ENCODE data around the gene IGFBPL1. TPM values are rescaled to one million over a fixed set of nuclear protein-coding genes. Genes with fewer than 3 reads are reported as not detected.

Gene IGFBPL1
- total and polyA plus RNA-seq, 2 of the 13 experiments (the other 11 are each of a cell fraction or from before 2014, with no cell fraction given), result 0.24 TPM; not detected in 1

DNA sequence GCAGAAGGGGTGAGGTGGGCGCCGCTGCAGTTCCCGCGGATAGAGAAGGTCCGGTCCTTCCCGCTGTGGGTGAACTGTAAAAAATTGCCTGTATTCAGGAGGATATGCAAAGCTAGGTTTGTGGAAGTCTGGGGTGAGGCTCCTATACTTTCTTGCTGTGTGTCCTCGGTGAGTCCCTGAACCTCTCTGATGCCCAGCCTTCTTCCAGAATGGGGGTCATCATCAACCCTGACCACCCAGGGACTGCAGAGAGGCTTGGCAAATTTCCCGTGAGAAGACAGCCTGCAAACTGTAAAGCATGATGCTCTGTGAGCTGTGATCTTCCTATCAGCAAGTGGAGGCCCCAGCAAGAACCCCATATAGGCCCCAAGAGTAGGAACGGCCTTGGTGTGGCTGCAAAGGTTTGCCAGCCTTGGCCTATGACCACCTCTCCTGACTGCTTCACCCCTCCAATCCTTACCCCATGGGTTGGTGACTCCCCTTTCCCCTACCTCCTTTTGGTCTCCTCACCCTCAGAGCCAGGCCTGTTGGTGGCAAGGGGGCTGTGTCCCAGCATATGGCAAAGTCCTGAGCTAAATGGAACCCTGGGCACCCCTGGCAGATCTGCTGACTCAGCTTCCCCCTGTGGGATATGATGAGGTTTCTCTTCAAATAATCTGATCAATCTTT is 31.0 kb downstream of the IGFBPL1 start (continued):
- TF ChIP-seq ZNF672 (CRISPR knock-in tag; IDR thresholded peaks at IDR 0.05) (no peak), RBFOX2 (IDR thresholded peaks at IDR 0.05; ENCODE audit: low read depth, low read length) (no peak), SRSF4 (IDR thresholded peaks at IDR 0.05; ENCODE audit: low read depth, low read length, poor library complexity, severe bottlenecking) (no peak), TRIM24 (CRISPR knock-in tag; IDR thresholded peaks at IDR 0.05) (no peak), GMEB2 (CRISPR knock-in tag; IDR thresholded peaks at IDR 0.05; ENCODE audit: low read depth) (no peak), MEF2D (CRISPR knock-in tag; IDR thresholded peaks at IDR 0.05) (0 out of 2 replicates have a peak, but pooled peaks have one; percentile 11), ZC3H13 (CRISPR knock-in tag; IDR thresholded peaks at IDR 0.05) (peak; percentile 39; the same call in 1 of the 2 replicates), ZNF513 (CRISPR knock-in tag; conservative IDR thresholded peaks at IDR 0.05) (no peak), EHMT2 (IDR thresholded peaks at IDR 0.05; ENCODE audit: borderline replicate concordance, low read depth, low read length) (no peak)
- TF ChIP-seq, protein P1, sequence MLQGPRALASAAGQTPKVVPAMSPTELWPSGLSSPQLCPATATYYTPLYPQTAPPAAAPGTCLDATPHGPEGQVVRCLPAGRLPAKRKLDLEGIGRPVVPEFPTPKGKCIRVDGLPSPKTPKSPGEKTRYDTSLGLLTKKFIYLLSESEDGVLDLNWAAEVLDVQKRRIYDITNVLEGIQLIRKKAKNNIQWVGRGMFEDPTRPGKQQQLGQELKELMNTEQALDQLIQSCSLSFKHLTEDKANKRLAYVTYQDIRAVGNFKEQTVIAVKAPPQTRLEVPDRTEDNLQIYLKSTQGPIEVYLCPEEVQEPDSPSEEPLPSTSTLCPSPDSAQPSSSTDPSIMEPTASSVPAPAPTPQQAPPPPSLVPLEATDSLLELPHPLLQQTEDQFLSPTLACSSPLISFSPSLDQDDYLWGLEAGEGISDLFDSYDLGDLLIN (CRISPR knock-in tag; IDR thresholded peaks at IDR 0.05; ENCODE audit: borderline replicate concordance), result no peak
- TF ChIP-seq, protein P2, sequence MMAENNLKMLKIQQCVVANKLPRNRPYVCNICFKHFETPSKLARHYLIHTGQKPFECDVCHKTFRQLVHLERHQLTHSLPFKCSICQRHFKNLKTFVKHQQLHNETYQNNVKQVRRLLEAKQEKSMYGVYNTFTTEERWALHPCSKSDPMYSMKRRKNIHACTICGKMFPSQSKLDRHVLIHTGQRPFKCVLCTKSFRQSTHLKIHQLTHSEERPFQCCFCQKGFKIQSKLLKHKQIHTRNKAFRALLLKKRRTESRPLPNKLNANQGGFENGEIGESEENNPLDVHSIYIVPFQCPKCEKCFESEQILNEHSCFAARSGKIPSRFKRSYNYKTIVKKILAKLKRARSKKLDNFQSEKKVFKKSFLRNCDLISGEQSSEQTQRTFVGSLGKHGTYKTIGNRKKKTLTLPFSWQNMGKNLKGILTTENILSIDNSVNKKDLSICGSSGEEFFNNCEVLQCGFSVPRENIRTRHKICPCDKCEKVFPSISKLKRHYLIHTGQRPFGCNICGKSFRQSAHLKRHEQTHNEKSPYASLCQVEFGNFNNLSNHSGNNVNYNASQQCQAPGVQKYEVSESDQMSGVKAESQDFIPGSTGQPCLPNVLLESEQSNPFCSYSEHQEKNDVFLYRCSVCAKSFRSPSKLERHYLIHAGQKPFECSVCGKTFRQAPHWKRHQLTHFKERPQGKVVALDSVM (CRISPR knock-in tag; IDR thresholded peaks at IDR 0.05), result no peak; the same call in 1 of the 2 replicates
- TF ChIP-seq, protein P3, sequence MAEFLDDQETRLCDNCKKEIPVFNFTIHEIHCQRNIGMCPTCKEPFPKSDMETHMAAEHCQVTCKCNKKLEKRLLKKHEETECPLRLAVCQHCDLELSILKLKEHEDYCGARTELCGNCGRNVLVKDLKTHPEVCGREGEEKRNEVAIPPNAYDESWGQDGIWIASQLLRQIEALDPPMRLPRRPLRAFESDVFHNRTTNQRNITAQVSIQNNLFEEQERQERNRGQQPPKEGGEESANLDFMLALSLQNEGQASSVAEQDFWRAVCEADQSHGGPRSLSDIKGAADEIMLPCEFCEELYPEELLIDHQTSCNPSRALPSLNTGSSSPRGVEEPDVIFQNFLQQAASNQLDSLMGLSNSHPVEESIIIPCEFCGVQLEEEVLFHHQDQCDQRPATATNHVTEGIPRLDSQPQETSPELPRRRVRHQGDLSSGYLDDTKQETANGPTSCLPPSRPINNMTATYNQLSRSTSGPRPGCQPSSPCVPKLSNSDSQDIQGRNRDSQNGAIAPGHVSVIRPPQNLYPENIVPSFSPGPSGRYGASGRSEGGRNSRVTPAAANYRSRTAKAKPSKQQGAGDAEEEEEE (CRISPR knock-in tag; IDR thresholded peaks at IDR 0.05; ENCODE audit: borderline replicate concordance), result no peak
- TF ChIP-seq, protein P4, sequence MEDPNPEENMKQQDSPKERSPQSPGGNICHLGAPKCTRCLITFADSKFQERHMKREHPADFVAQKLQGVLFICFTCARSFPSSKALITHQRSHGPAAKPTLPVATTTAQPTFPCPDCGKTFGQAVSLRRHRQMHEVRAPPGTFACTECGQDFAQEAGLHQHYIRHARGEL (CRISPR knock-in tag; IDR thresholded peaks at IDR 0.05), result no peak
- TF ChIP-seq, protein P5, sequence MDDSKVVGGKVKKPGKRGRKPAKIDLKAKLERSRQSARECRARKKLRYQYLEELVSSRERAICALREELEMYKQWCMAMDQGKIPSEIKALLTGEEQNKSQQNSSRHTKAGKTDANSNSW (CRISPR knock-in tag; IDR thresholded peaks at IDR 0.05; ENCODE audit: borderline replicate concordance), result no peak
- TF ChIP-seq, protein P6, sequence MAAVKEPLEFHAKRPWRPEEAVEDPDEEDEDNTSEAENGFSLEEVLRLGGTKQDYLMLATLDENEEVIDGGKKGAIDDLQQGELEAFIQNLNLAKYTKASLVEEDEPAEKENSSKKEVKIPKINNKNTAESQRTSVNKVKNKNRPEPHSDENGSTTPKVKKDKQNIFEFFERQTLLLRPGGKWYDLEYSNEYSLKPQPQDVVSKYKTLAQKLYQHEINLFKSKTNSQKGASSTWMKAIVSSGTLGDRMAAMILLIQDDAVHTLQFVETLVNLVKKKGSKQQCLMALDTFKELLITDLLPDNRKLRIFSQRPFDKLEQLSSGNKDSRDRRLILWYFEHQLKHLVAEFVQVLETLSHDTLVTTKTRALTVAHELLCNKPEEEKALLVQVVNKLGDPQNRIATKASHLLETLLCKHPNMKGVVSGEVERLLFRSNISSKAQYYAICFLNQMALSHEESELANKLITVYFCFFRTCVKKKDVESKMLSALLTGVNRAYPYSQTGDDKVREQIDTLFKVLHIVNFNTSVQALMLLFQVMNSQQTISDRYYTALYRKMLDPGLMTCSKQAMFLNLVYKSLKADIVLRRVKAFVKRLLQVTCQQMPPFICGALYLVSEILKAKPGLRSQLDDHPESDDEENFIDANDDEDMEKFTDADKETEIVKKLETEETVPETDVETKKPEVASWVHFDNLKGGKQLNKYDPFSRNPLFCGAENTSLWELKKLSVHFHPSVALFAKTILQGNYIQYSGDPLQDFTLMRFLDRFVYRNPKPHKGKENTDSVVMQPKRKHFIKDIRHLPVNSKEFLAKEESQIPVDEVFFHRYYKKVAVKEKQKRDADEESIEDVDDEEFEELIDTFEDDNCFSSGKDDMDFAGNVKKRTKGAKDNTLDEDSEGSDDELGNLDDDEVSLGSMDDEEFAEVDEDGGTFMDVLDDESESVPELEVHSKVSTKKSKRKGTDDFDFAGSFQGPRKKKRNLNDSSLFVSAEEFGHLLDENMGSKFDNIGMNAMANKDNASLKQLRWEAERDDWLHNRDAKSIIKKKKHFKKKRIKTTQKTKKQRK (IDR thresholded peaks at IDR 0.05; ENCODE audit: low read length), result no peak

Data from HepG2 (cell line).